Hematopoietic multipotent progenitor cell treated with erythropoietin and hydrocortisone succinate and interleukin-3 and kit ligand, for 6 days (in vitro differentiated cells): ENCODE data around the gene CDC16.
"Not testable (repeated sequence)": the region's sequence is repeated elsewhere in the genome, so short reads cannot be mapped to it uniquely, and the experiment has no call there.

ENCODE experiments used
- DNase-seq: peaks from one replicate; pipeline ENCODE4 v3.0.0-alpha.2; 2015

CDC16 gene

GRCh38 chr13:114234645-114235421 is at the start of gene CDC16:
CDC16 (plus strand) TSS chr13:114234897; CDS start chr13:114235085, 188 bp downstream.
- peak; percentile 99 for DNase-seq

DNA sequence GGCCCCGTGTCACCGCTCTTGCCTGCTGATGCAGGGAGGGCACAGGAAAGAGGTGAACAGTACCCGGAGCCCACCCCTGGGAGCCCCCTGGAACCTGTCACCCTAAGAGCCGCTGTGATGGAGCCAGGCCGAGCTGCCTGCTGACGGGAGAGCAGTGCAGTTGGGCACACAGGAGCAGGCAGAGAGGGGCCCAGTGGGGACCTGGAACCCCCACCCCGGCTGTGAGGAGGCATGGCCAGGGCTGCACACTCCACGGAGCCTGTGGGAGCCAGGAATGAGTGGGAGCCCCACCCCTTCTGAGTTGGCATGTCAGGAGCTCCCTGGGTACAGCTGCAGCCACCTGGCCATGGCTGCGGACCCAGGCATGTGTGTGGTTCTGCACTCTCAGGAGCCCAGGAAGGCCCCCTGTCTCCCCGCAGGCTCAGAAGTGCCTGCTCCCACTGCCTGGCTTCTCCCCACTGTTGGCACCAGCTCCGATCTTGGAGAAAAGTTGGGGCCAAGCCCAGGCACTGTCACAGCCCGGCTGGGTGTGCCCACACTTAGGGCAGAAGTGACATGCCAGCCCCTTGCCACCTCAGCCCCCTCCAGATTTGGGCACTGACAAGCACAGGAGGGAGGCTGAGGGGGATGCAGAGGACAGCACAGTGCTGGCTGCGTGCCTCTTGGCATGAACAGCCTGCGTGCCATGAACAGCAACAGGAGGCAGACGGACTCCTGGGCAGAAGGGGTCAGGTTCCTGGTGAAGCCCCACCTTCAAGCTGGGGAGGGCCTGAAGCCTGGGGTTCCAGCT is 49.3 kb upstream of the CDC16 start:
- DNase-seq = no peak

DNA sequence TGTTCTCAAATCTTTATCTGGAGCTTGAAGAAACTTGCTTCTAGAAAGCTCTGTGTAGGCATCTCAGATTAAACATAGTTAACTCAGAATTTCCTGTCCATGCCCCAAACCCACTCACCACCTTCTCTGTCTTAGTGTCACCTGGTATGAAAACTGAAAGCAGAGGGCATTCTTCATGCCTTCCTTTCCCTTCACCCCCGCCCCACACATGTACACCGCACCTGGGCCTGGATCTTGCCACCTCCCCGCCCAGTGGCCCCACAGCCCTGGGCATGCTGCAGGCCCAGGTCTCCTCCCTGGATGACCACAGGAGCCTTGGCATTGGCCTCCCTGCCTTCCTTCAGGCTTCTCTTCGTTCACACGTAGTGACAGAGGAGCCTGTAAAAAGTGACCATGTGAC is 39.8 kb upstream of the CDC16 start:
- DNase-seq = no peak

GRCh38 chr13:114196629-114197028 is 38.1 kb upstream of the CDC16 start:
- no peak for DNase-seq

DNA sequence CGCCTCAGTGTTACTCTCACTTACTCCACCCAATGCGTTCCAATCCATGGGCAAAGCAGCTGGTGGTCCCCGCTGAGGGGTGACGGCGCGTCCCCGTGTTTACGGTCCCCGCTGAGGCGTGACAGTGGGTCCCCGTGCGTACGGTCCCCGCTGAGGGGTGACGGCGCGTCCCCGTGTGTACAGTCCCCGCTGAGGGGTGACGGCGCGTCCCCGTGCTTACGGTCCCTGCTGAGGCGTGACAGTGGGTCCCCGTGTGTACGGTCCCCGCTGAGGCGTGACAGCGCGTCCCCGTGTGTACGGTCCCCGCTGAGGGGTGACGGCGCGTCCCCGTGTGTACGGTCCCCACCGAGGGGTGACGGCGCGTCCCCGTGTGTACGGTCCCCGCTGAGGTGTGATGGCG is 36.1 kb upstream of the CDC16 start:
- DNase-seq = no peak

- DNase-seq = not testable (repeated sequence)
Measured at GRCh38 chr13:114199526-114199925, 35.2 kb upstream of the CDC16 start.

GRCh38 chr13:114199954-114200353 is 34.7 kb upstream of the CDC16 start:
- DNase-seq = no peak

GRCh38 chr13:114200399-114200911 is 34.2 kb upstream of the CDC16 start:
- DNase-seq = no peak

- DNase-seq = no peak
Measured at GRCh38 chr13:114202581-114202980, 32.1 kb upstream of the CDC16 start.

DNA sequence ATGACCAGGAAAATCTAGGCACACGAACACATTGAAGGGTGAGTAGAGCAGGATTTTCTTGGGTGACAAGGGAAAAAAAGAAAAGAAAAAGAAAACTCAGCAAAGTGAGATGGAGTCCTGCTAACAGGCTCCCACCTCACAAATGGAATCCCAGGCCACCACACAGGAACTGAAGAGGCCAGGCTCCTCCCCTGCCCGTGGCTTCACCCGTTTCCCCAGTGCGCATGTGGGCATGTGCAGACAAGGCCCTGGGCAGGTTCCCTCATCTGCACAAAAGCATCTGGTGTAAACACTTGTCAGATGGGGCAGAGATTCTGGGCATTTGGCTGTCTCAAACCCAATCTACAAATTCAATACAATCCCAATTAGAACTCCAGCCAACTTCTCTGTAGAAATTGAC is 31.2 kb upstream of the CDC16 start:
- peak; percentile 20 for DNase-seq

GRCh38 chr13:114204894-114205293 is 29.8 kb upstream of the CDC16 start:
- peak; percentile 5 for DNase-seq

GRCh38 chr13:114208134-114208533 is 26.6 kb upstream of the CDC16 start:
- DNase-seq = no peak

- DNase-seq = no peak
Measured at GRCh38 chr13:114211446-114212157, 23.1 kb upstream of the CDC16 start.

- DNase-seq = no peak
Measured at GRCh38 chr13:114212158-114212495, 22.6 kb upstream of the CDC16 start.

DNA sequence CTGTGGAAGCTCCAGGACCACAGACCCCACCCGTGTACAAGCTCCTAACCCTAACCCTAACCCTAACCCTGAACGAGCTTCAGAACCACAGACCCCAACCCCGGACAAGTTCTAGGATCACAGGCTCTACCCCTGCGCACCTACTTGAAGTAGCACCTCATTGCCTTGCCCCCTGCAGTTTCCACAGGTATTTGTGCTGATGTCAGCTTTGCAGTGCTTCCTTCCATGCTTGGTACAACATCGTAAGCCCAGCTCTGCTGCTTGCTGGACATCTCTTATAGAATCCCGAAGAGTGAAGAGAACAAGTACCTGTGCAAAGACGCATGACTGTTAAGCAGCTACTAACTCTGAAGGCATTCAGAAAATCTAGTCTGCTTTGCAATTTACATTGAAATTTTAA is 20.7 kb upstream of the CDC16 start:
- DNase-seq = no peak

DNA sequence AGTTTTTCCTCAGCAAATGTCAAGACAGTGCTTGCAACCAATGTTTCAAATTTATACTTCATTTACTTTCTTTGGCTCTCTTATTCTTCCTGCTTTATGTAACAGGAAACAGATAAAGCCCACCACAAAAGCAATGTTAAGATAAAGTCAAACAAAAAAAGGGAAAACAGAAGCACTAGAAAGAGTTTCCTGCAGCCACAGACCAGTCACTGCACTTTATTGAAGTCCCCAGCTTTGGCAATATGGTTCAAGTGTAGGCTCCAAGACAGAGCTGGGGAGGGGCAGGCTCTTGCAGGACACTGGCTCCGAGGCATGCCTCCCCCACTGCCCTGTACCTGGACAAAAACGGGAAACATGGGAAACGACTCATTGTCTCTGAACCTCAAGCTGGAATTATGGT is 15.3 kb upstream of the CDC16 start:
- peak; percentile 76 for DNase-seq

GRCh38 chr13:114222461-114222968 is 12.2 kb upstream of the CDC16 start:
- peak; percentile 99 for DNase-seq

DNA sequence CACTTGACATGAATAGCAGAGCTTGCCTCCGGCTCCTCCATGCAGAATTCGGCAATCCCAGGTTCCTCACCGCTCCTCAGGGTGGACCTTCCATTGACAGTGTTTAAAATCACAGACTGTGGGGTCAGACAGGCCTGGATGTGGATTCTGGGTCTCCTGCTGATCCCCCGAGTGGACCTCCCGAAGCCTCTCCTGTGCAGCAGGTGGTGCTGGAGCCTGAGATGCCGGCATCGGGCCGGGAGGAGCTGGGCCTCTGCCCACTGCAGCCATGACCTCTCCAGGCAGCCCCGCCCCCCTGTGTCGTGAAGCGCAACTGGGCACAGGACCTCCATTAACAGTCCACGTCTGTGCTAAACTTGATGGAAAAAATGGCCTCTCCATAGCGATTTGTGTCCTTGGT is 10.5 kb upstream of the CDC16 start:
- DNase-seq = no peak

DNA sequence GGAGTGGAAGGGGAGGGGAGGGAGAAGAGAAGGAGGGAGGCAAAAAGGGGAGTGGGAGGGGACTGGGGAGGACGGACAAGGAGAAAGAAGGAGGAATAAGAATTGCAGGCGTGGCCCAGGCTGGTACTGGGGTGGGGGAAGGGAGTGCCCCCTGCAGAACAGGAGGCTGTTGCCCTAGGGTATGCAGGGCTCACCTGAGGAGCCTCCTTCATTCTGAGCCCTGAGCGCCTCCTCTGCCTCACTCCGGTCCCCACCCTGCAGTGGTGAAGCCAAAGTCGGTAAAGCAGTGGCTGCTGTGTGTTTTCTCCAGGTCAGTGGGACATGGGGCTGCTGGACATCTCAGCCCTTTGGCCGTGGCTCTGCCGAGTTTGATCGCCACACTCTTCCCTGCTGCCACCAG is 9.1 kb upstream of the CDC16 start:
- peak; percentile 30 for DNase-seq

DNA sequence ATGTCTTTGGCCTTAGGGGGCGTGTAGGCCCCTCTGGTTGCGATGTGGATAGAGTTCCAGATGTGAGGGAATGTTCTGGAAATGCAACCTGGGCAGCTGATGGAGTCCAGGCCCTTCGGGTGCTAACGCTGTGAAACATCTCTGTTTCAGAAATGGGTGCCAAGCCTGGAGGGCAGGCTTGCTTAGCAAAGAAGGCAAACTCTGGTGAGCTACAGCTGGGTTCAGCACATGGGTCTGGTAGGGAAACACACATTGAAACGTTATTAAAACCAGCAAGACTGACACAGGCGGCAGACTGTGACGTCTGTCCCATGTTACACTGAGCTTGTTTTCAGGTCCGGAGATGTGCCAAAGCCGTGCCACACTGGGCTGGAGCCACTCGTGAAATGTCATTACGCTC is 8.6 kb upstream of the CDC16 start:
- peak; percentile 36 for DNase-seq

DNA sequence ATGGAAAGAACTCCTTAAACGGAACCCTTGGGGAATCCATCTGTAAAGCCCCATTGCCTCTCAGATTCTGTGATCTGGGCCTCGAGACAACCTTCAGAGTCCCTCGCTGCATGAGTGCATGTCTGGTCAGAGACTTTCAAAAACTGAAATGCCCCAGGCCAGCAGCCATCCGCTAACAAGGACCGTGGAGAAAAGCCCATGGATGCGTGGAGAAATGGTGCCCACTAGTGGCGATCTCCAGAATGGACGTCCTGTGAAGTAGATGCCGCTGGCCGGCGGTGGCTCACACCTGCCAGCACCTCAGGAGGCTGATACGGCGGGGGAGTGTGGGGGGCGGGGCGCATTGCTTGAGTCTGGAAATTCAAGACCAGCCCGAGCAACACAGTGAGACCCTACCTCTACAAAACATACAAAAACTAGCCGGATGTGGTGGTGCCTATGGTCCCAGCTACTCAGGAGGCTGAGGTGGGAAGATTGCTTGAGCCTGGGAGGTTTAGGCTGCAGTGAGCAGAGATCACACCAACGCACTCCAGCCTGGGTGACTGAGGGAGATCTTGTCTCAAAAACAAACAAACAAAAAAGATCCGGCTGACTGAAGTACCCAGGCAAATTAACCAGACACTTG is 7.9 kb upstream of the CDC16 start:
- DNase-seq = peak; percentile 92

- DNase-seq = no peak
Measured at GRCh38 chr13:114227528-114227927, 7.2 kb upstream of the CDC16 start.

- DNase-seq = no peak
Measured at GRCh38 chr13:114228176-114228575, 6.5 kb upstream of the CDC16 start.
